H4 (cell line): ENCODE data around the gene MYO1G. TPM values are rescaled to one million over a fixed set of nuclear protein-coding genes. Genes with fewer than 3 reads are reported as not detected.
"Not testable (repeated sequence)": the region's sequence is repeated elsewhere in the genome, so short reads cannot be mapped to it uniquely, and the experiment has no call there.

Experiments used
- DNase-seq: peaks from one replicate; pipeline ENCODE4 v3.0.0-alpha.2; 2015; ENCODE audit warnings: low spot score
- total RNA-seq: library from RNA; depleted of rRNA; stranded (reverse); fragments of >200 nt; shearing (Covaris generic); gene quantifications from 2 replicates; pipeline ENCODE4 v1.2.3, GENCODE V29; 2014; rRNA removed

MYO1G gene
- total RNA-seq: not detected in 2 replicates

DNA sequence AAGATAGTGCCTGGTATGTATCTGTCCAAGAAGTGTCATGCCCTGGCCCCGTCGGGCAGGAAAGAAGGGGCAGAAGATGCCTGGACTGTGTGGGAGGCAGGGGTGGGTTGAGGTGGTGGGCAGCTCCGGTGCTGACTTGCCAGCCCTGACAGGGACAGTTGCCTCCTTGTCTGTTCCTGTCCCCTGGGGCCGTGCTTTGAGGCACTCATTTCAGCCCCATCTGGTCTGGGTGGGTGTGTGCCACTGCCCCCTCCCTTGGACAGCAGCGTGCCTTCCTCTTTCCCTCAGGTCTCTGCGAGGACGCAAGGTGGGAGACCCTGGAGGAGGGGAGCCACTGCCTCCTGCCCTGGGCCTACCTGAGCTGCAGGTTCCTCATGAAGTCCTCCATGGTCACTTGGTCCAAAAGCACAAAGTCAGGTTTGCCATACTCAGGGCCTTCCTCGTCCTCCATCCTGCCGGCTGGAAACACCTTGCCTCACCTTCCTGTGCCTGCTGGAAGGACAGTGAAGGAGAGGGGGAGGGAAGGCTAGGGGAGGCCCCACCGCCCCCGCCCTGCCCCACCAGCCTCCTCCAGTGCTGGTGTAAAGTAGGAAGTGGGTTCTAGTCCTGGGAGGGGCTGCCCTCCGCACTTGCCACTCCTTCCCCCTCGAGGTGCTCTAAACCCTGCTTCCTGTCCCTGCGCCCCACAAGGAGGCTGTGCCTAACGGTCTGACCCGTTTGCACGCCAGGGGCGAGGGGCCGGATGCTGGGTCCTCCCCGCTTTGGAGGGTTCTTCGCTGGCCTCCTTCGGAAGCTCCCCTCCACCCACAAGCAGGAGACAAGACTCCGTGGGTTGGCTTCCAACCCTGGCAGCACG lies at the start of gene MYO1G:
MYO1G (minus strand) TSS at position 505 of the 856 bp plus-strand sequence; CDS start at position 451, 54 bp downstream.
- no peak for DNase-seq

DNA sequence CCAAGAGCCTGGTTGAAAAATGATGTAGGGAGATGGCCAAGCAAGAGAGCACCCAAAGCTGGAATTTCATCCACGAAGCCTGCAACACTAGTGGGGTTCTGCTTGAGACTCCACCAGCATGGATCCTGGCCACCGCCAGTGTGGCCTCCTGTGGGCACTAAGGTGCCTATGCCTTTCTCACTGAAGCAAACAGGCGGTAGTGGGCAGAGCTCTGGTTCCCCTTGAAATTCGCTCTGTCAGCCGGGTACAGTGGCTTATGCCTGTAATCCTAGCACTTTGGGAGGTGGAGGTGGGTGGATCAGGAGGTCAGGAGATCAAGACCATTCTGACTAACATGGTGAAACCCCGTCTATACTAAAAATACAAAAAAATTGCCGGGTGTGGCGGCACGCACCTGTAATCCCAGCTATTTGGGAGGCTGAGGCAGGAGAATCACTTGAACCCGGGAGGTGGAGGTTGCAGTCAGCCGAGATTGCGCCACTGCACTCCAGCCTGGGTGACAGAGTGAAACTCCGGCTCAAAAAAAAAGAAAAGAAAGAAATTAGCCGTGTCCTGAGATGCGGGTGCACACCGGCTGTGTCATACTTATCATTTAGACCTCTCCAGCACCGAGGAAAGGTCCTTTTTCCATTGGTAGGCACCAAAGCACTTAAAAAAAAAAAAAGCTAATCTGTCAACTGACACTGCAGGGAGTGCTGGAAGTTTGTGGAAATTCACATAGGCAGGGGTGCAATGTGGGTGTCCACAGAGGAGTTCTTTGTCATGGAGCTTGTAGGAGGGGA lies 49.5 kb upstream of the MYO1G start:
- no peak for DNase-seq

DNA sequence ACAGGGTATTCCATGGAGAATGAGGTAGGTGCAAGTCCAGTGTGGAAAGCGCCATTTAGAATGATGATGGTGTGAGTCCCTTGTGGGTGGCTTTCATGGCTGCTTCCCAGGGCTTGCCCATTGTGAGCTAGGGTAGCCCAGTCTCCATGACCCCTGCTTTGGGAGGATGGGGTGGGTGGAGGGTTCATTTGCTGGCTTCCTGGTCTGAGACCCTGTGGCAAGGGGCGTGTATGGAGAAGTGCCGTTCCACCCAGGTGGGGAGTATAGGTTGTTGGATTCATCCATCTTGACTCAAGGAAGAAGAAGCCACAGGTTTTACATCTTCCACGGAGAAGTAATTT lies 48.9 kb upstream of the MYO1G start:
- no peak for DNase-seq

- DNase-seq: no peak
These were observed 48.4 kb upstream of the MYO1G start for GRCh38 chr7:45026984-45027773.

DNA sequence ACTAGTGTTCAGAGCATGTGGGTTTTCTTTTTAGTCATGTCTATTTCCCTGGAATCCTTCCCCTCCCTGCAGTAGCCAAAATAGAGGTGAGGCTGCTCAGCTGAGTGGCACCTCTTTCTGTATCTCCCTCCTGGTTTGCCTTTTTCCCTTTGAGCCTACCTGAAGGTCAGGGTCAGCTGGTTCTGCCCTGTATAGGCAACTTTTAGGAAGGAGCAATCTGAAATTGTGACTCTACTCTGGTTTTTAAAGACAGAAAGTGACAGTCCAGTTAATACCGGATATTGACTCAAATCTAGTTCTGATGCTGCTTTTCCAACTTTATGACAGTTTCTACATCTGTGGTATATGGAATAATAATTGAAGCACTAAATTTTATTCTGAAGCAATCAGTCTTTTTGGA lies 47.2 kb upstream of the MYO1G start:
- no peak for DNase-seq

- not testable (repeated sequence) for DNase-seq
These were observed 46.7 kb upstream of the MYO1G start for GRCh38 chr7:45025473-45025872.

DNA sequence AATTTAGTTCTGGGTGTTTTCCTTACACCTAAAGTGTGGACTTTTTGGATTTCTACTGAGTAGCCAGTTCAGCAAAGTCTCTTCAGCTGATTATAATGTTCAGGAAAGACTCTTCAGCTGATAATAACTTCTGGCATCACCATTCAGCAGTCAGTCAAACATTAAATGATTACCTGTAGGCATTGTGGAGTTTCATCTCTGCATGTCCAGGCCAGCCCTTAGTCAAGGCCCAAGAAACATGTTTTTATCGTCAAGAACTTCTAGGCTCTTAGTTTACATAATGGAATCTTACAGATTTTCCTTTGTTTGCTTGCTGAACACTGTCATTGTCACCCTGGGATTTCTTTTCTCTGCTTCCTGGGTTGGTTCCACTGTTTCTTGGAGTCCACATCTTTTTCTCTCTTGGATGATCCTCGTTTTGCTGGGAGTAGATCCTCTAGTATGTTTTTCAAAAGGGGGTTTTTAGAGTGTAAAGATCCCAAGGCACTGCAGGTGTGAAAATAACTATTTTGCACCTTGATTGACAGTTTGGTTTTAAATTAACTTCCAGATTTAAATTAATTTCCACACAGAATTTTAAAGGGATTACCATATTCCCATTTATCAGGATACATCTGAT lies 45.4 kb upstream of the MYO1G start:
- DNase-seq: no peak

DNA sequence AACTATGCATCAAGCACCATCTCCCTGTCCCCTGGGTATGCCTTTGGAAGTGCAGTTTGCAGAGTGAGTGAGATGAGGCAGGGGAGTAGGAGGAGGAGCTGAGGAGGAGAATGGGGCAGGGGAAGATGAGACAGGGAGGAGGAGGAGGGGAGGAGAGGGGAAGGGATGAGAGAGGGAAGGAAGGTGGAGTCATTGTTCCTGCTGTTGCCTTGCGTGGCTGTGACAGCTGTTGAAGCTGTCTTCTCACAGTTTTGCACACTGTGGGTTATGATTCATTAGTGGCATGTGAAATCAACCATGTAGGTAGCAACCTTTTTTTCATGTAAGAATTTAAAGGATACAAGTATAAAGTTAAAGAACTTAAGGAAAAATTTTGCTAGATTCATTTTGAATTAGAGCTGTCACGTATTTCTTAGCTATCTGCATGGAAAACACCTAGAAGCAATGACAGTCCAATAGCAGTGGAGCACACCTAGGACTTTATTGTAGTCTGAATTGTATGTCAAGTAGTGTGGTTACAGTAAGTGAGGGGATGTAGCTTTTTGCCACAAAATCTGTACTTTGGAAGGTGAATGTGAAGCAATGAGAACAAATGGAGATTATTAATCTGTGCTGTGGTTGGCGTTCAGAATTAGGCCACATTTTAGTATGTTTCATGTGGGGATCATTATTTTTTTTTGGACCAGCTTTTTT lies 42.9 kb upstream of the MYO1G start:
- DNase-seq: peak; percentile 47

DNA sequence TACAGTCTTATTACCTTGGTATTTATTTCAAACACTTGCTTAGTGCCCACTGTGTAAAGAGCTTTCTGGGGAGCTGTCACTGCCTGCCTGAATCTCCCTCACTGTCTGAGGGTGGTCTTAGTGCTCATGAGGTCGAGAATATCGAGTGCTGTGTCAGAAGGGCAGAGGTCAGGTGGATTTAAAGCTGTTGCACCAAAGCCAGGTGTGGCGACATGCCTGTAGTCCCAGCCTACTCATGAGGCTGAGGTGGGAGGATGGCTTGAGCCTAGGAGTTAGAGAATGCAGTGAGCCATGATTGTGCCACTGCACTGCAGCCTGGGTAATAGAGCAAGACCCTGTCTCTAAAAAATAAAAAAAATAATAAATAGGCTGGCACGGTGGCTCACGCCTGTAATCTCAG lies 42.1 kb upstream of the MYO1G start:
- DNase-seq: no peak

DNA sequence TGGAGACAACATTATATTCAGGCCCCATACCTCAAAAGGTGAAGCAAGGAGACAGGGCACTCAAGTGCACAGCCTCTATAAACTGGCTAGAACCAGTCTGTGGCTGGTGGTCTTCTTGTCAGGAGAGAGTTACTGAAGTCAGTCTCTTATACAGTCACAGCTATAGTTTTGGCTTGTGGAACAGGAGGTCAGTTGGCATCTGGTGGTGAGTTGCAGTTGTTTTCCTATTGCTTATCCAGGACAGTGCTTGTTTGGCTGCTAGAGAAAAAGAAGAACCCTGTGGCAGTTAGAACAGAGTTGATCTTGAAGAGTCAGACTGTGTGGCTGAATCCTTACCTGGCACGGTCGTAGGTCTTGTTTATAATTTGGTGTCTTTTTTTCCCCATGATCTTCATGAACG lies 38.4 kb upstream of the MYO1G start:
- DNase-seq: no peak

- no peak for DNase-seq
These were observed 36.5 kb upstream of the MYO1G start for GRCh38 chr7:45015313-45015712.

DNA sequence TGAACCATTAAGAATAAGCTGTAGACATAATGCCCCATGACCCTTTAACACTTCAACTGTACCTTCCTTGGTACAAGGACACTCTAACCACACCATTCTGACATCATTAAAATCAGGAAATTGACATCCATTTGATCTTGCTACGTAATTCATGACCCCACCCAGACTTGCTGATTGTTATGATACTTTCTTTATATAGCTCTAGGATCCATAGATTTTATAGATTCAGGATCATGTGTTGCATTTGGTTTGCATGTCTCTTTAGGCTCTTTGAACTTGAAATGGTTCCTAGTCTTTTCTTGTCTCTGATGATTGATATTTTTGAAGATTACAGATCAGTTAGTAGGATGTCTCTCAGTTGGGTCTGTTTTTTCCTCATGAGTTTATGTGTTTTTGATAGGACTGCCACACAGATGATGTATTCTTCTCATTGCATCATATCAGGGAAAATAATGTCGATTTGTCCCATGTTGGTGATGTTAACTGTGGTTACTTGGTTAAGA lies 34.7 kb upstream of the MYO1G start:
- DNase-seq: no peak

- no peak for DNase-seq
These were observed 28.9 kb upstream of the MYO1G start for GRCh38 chr7:45007571-45008328.

DNA sequence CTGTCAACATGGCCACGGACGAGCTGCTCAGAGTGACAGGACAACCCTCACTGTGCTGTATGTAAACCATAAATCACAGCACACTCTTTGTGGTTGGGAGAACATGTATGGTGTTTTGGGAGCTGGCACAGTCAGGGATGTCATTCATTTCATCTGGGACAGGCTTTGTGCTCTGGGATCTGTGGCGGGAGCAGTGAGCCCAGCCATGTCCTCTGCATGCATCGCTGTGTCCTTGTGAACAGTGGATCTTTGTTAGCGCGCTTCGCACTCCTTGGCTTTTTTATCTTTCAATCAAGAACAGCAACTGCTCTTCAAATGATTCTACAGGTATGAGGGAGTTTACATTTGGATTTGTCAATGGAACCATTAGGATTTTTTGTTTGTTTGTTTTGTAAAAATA lies 28.3 kb upstream of the MYO1G start:
- no peak for DNase-seq

DNA sequence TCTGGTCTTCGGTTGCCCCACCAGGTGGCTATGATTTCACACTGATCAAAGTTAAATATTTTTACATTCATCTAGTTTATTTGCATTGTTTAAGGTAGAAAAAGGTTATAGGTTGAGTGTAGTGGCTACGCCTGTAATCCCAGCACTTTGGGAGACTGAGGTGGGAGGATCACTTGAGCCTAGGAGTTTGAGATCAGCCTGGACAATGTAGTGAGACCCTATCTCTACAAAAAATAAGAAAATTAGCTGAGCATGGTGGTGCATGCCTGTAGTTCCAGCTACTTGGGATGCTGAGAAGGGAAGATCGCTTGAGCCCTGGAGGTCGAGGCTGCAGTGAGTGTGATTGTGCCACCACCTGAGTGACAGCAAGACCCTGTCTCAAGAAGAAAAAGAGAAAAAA lies 25.0 kb upstream of the MYO1G start:
- DNase-seq: no peak

DNA sequence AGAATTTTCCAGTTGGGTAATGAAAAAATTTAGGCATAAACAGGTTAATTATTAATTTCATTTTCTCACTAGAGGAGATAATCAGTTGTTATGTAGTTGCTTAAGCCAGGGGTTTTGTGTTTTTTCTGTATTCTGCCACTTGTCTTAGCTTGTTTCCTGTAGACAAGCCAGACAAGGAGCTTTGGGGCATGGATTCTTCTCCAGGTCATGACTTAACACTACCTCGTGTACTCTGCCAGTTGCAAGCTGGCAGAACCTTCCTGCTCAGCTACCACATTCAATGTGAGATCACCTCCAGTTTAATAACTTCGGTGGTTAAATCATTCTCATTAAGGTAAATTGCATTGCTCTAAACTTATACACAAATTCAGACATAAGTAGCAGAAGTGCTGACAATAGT lies 23.0 kb upstream of the MYO1G start:
- no peak for DNase-seq

DNA sequence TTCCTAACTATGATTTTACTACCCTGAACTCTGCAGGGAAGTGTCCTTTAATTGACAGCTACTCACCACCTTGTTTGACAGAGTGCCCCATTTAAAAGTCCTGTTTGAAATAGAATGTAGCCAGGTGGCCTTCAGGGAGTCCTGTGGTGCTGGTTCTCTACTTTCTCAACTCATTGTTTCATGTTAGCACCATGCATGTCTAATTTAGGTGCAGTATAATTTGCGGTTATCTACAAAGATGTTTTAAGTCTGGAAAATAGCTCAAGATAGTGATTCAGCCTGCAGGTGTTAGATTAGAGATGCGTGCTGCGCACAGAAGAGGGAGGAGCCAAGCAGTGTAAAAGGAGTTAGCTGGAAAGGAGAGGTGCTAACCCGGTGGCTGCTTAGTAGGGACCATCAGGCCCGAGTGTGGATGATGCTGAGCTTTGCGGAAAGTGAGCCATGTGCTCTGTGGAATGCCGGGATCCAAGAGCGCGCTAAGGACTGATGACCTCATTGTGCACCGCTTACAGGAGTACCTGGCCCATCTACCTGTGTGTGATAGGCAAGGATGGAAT lies 22.4 kb upstream of the MYO1G start:
- no peak for DNase-seq

- no peak for DNase-seq
These were observed 21.5 kb upstream of the MYO1G start, which contains the start of gene CCM2 for GRCh38 chr7:45000093-45001032. Gene CCM2 (plus strand): TSS chr7:45000201. CDS start chr7:45000334, 133 bp downstream.
